Stimulated activated naive CD8-positive, alpha-beta T cell treated with anti-CD3 and anti-CD28 coated beads, Interleukin-15, amount 100 ng/mL, for 72 hours (primary cell): ENCODE data around the gene CDY1B.
"Not testable (repeated sequence)": the region's sequence is repeated elsewhere in the genome, so short reads cannot be mapped to it uniquely, and the experiment has no call there.

Source experiments
- ATAC-seq: fragments of 150-1000 bp; cut with Tn5 transposase; 2 replicates; pipeline ENCODE4 v1.10.0; 2021; ENCODE audit warnings: mild to moderate bottlenecking, moderate library complexity
- DNase-seq, 2 donors: peaks; one replicate each; pipeline ENCODE4 v3.0.0; 2021 to 2022
- H3K27ac Mint-ChIP-seq, 2 donors: one replicate each; pipeline ENCODE4 v1.8.0; 2022; ENCODE audit warnings: mild to moderate bottlenecking in 2 of 2, mixed read lengths in 2 of 2, moderate library complexity in 2 of 2
- H3K27me3 Mint-ChIP-seq: one replicate; pipeline ENCODE4 v1.8.0; 2022; ENCODE audit warnings: mixed read lengths
- H3K4me1 Mint-ChIP-seq: one replicate; pipeline ENCODE4 v1.8.0; 2022; ENCODE audit warnings: mild to moderate bottlenecking, mixed read lengths
- H3K4me3 Mint-ChIP-seq, 2 donors: one replicate each; pipeline ENCODE4 v1.8.0; 2022; ENCODE audit warnings: mild to moderate bottlenecking in 2 of 2, mixed read lengths in 2 of 2, moderate library complexity in 1 of 2
- H3K9me3 Mint-ChIP-seq, 2 donors: one replicate each; pipeline ENCODE4 v1.8.0; 2022; ENCODE audit warnings: mixed read lengths in 2 of 2

CDY1B gene, protein sequence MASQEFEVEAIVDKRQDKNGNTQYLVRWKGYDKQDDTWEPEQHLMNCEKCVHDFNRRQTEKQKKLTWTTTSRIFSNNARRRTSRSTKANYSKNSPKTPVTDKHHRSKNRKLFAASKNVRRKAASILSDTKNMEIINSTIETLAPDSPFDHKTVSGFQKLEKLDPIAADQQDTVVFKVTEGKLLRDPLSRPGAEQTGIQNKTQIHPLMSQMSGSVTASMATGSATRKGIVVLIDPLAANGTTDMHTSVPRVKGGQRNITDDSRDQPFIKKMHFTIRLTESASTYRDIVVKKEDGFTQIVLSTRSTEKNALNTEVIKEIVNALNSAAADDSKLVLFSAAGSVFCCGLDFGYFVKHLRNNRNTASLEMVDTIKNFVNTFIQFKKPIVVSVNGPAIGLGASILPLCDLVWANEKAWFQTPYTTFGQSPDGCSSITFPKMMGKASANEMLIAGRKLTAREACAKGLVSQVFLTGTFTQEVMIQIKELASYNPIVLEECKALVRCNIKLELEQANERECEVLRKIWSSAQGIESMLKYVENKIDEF

DNA sequence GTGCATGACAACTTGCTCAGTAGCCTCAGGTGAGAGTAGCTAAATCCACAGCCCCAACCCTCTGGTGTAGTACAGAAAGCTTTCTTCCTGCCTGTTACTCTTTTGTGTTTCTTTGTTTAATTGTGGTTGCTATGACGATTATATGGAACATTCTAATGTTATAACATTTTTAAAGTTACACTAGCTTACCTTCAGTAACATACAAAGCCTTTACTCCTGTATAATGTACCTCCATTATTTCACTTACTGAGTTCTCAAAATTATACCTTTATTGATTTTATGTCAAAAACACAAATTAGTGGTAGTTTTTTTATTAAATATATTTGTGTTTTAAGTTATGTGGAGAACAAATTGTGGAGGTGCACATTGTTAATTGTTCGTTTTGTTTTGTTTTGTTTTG is at the start of gene CDY1B:
TSS of gene CDY1B (minus strand) at position 101 of the 400 bp plus-strand sequence. CDS start 331 bp downstream, outside the sequence.
- H3K9me3 Mint-ChIP-seq, H3K4me1 Mint-ChIP-seq, H3K4me3 Mint-ChIP-seq, H3K27me3 Mint-ChIP-seq, ATAC-seq, DNase-seq, H3K27ac Mint-ChIP-seq: not testable (repeated sequence)

GRCh38 chrY:24049525-24049924 is 1.7 kb upstream of the CDY1B start:
- H3K27ac Mint-ChIP-seq, H3K27me3 Mint-ChIP-seq, ATAC-seq, H3K4me1 Mint-ChIP-seq, H3K4me3 Mint-ChIP-seq, H3K9me3 Mint-ChIP-seq, DNase-seq: not testable (repeated sequence)

DNA sequence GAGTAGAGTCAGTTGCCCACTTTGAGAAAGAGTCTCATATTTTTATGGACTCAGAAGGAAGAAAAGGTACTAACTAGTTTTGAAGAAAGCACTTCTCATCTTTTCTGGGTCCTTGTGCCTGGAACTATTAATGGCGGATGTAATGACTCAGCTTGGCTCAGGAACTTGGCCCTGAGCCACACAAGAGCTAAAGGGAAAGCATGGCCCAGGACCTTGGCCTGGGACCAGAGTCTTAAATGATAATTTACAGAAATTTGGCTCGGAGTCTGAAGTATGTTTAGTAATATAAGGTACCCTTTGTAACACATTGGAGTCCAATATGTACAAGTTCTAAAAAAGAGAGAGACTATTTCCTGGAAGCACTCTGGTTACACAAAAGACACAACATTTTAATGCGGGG is 4.6 kb downstream of the CDY1B start:
- H3K9me3 Mint-ChIP-seq: not testable (repeated sequence)

DNA sequence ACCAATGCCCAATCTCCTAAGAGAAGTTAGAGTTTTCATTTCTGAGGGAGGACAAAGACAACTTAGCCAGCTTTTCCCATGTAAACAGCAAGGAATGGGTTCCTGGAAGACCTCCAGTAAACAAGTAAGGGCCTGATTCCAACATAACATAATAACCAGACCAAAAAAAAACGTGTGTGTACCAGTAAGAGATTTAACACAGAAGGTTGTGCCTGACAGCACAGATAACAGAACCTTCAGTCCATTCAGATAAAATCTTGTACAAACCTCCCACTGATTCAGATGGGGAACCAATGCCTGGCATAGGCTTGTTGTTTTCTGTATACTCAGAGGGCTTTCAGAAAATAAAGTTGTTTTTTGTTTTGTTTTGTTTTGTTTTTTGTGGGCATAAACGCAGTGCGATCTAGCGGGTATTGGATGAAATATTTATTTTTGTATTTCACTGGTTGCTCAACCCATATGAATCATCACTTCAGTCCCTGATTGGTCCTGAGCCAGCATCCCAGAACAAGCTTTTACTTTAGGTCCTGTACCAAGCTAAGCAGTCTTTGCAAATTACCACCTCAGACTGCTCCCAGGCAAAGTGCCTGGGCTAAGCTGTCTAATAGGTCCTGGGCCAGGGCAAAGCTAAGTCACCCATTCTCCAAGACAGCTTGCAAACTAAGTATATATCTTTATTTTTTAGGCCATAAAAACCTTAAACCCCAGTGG is 8.7 kb downstream of the CDY1B start:
- not testable (repeated sequence) for H3K9me3 Mint-ChIP-seq, ATAC-seq, H3K27ac Mint-ChIP-seq, H3K4me1 Mint-ChIP-seq, H3K27me3 Mint-ChIP-seq, DNase-seq, H3K4me3 Mint-ChIP-seq

More for the DNA sequence above, 4.6 kb downstream of the CDY1B start:
- DNase-seq, ATAC-seq, H3K27me3 Mint-ChIP-seq, H3K27ac Mint-ChIP-seq, H3K4me3 Mint-ChIP-seq, H3K4me1 Mint-ChIP-seq: not testable (repeated sequence)

GRCh38 chrY:24026212-24027103 is 21.4 kb downstream of the CDY1B start:
- not testable (repeated sequence) for DNase-seq, H3K9me3 Mint-ChIP-seq, ATAC-seq, H3K4me1 Mint-ChIP-seq, H3K27me3 Mint-ChIP-seq, H3K27ac Mint-ChIP-seq, H3K4me3 Mint-ChIP-seq
